Neutrophil (primary cell): ENCODE data around the gene MOV10L1.
"Not testable (repeated sequence)": the region's sequence is repeated elsewhere in the genome, so short reads cannot be mapped to it uniquely, and the experiment has no call there.

Experiments used
- H3K27ac ChIP-seq: fragments of 200-600 bp; sonication (generic); 2 replicates; pipeline ENCODE4 v1.5.1; 2016; ENCODE audit warnings: mild to moderate bottlenecking, moderate library complexity
- H3K27me3 ChIP-seq: fragments of 200-600 bp; sonication (generic); 2 replicates; pipeline ENCODE4 v1.6.0; 2016; ENCODE audit warnings: mild to moderate bottlenecking
- H3K36me3 ChIP-seq: fragments of 200-600 bp; sonication (generic); 2 replicates; pipeline ENCODE4 v1.5.1; 2017
- H3K4me1 ChIP-seq, 2 experiments: fragments of 200-600 bp in 1 of 2; sonication (generic) in 1 of 2; 1 replicate in 1 of 2; 2 replicates in 1 of 2; pipeline versions ENCODE4 v1.5.1 to v1.6.1; 2013 to 2016; ENCODE audit warnings: low read depth in 1 of 2, low read length in 1 of 2, mild to moderate bottlenecking in 1 of 2, moderate library complexity in 1 of 2; ENCODE audit not compliant: control insufficient read depth in 1 of 2, insufficient read depth in 1 of 2
- H3K4me3 ChIP-seq, 2 experiments: fragments of 200-600 bp in 1 of 2; sonication (generic) in 1 of 2; 1 replicate in 1 of 2; 2 replicates in 1 of 2; pipeline ENCODE4 v1.5.1; 2013 to 2016; ENCODE audit warnings: low read depth in 1 of 2, low read length in 1 of 2, mild to moderate bottlenecking in 1 of 2, moderate library complexity in 1 of 2
- H3K9me3 ChIP-seq: fragments of 200-600 bp; sonication (generic); 2 replicates; pipeline ENCODE4 v1.5.1; 2016
- CTCF ChIP-seq: fragments of 200-600 bp; sonication (generic); IDR thresholded peaks from 2 replicates; pipeline ENCODE4 v1.5.1; 2016; ENCODE audit warnings: antibody characterized with exemption

MOV10L1 gene

GRCh38 chr22:50165436-50166123, 75.8 kb downstream of the MOV10L1 start:
- Histone ChIP-seq H3K36me3 (no peaks in the 10 kb centered on the region), H3K9me3 (no peaks in the 10 kb centered on the region), H3K4me3 (no peak overlapping the region), H3K27ac (no peak overlapping the region), H3K4me1 (peaks cover 0 to 5% of the 10 kb centered on the region in 2 experiments), H3K27me3 (peaks cover 44% of the 10 kb centered on the region)
- TF ChIP-seq CTCF = no peak

GRCh38 chr22:50167689-50168489, 78.1 kb downstream of the MOV10L1 start:
- Histone ChIP-seq H3K4me3 (no peak overlapping the region), H3K27me3 (peaks cover 57% of the 10 kb centered on the region), H3K36me3 (no peaks in the 10 kb centered on the region), H3K9me3 (no peaks in the 10 kb centered on the region), H3K27ac (no peak overlapping the region), H3K4me1 (peaks cover 14 to 28% of the 10 kb centered on the region in 2 experiments)
- TF ChIP-seq CTCF = no peak

- peaks cover 22 to 35% of the 10 kb centered on the region in 2 experiments for H3K4me1 ChIP-seq
- peak overlapping the region in 1 of 2 experiments; percentile 59 for H3K4me3 ChIP-seq
- not testable (repeated sequence) for H3K36me3 ChIP-seq, H3K27ac ChIP-seq, H3K9me3 ChIP-seq
- H3K27me3 ChIP-seq = peaks cover 58% of the 10 kb centered on the region
Measured at GRCh38 chr22:50168490-50169180, 78.8 kb downstream of the MOV10L1 start.

GRCh38 chr22:50169181-50169759, 79.5 kb downstream of the MOV10L1 start:
- Histone ChIP-seq H3K27ac (no peak overlapping the region), H3K9me3 (no peaks in the 10 kb centered on the region), H3K4me1 (peaks cover 23 to 40% of the 10 kb centered on the region in 2 experiments), H3K27me3 (peaks cover 60% of the 10 kb centered on the region), H3K4me3 (peak overlapping the region; percentile 31 to 59), H3K36me3 (no peaks in the 10 kb centered on the region)
- TF ChIP-seq CTCF = no peak

GRCh38 chr22:50169774-50170341, 80.1 kb downstream of the MOV10L1 start:
- no peak for TF ChIP-seq CTCF
- peak overlapping the region; percentile 31 to 59 for H3K4me3 ChIP-seq
- peak overlapping the region; percentile 64 for H3K27ac ChIP-seq
- H3K9me3 ChIP-seq = no peaks in the 10 kb centered on the region
- H3K36me3 ChIP-seq = no peaks in the 10 kb centered on the region
- peaks cover 58% of the 10 kb centered on the region for H3K27me3 ChIP-seq
- peaks cover 23 to 40% of the 10 kb centered on the region in 2 experiments for H3K4me1 ChIP-seq
